Measurements from ENCODE around the gene SLX9.

DNA sequence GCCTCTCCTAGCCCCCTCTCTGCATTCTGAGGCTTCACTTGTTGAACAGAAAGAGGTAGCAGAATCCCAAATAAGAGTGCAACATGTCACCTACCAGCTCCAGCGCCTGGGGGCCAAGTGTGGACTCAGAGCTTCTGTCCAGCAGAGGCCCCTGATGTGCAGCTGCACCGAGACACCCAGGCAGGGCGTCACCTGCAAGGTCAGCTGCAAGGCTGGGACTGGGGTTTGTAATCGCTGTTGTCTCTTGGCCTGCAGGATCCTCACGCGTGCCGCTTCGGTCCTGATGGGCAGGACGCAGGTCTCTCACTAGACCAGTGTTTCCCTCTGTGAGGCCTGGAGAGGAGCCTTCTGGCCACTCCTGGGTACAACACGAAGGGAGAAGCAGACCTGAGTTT, 4.3 kb upstream of the SLX9 start:
- TF ChIP-seq BHLHE40 (IDR thresholded peaks at IDR 0.05; ENCODE audit: borderline replicate concordance) (no peak), LEF1 (IDR thresholded peaks at IDR 0.05; ENCODE audit: borderline replicate concordance) (no peak), ARNT (IDR thresholded peaks at IDR 0.05) (no peak), ZNF384 (IDR thresholded peaks at IDR 0.05) (no peak), ELF4 (IDR thresholded peaks at IDR 0.05) (no peak), HDGF (IDR thresholded peaks at IDR 0.05; ENCODE audit: borderline replicate concordance) (no peak), SUZ12 (IDR thresholded peaks at IDR 0.05) (no peak), FOXA1 (IDR thresholded peaks at IDR 0.05) (no peak)
- TF ChIP-seq, protein P1, sequence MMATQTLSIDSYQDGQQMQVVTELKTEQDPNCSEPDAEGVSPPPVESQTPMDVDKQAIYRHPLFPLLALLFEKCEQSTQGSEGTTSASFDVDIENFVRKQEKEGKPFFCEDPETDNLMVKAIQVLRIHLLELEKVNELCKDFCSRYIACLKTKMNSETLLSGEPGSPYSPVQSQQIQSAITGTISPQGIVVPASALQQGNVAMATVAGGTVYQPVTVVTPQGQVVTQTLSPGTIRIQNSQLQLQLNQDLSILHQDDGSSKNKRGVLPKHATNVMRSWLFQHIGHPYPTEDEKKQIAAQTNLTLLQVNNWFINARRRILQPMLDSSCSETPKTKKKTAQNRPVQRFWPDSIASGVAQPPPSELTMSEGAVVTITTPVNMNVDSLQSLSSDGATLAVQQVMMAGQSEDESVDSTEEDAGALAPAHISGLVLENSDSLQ (IDR thresholded peaks at IDR 0.05): no peak
